GM12874 (cell line): ENCODE results near the gene KLC4.

ENCODE experiments used
- CTCF ChIP-seq: IDR thresholded peaks from 2 replicates; pipeline ENCODE4 v1.5.1; 2011; ENCODE audit warnings: low read depth, mild to moderate bottlenecking, control low read depth, low read length, moderate library complexity; ENCODE audit not compliant: insufficient read depth

Gene KLC4

GRCh38 chr6:43082806-43083655, 23.6 kb downstream of the KLC4 start:
- TF ChIP-seq CTCF = no peak

- no peak for TF ChIP-seq CTCF
These were observed 26.7 kb downstream of the KLC4 start for GRCh38 chr6:43086022-43086658.

GRCh38 chr6:43088654-43089056, 29.2 kb downstream of the KLC4 start:
- TF ChIP-seq CTCF = no peak

GRCh38 chr6:43089467-43089866, 30.0 kb downstream of the KLC4 start:
- no peak for TF ChIP-seq CTCF

- TF ChIP-seq CTCF = no peak
These were observed 30.6 kb downstream of the KLC4 start for GRCh38 chr6:43089874-43090558.

- no peak for TF ChIP-seq CTCF
These were observed 31.1 kb downstream of the KLC4 start for GRCh38 chr6:43090559-43090956.

GRCh38 chr6:43091020-43091419, 31.6 kb downstream of the KLC4 start:
- no peak for TF ChIP-seq CTCF
